Head of caudate nucleus (tissue), 42 donors: ENCODE measurements around the gene PDZD7.

Source experiments
- DNase-seq, 42 donors: peaks; one replicate each; pipeline versions ENCODE4 v3.0.0 to v3.0.0-alpha.2; 2020 to 2021; ENCODE audit warnings: mixed read lengths in 7 of 42
- intact Hi-C: fragments of 100-400 bp; cut with DNase I; formaldehyde crosslinking; loops from one replicate; pipeline ENCODE4 v1.15.0; 2022

The PDZD7 gene

GRCh38 chr10:101031128-101031795 lies at the start of gene PDZD7, which contains the start of gene SFXN3:
Gene PDZD7, minus strand, starts transcription at chr10:101031129. Its CDS starts 910 bp downstream, at chr10:101030219.
Gene SFXN3, plus strand, starts transcription at chr10:101031234. Its CDS starts 3,461 bp downstream, at chr10:101034695.
- peak; percentile 96 to 100 (median 99) for DNase-seq
- intact Hi-C loops = no loop called here

GRCh38 chr10:101079874-101080273 lies 48.9 kb upstream of the PDZD7 start:
- intact Hi-C loops = no loop called here
- no peak for DNase-seq

- DNase-seq = no peak
These were observed 45.7 kb upstream of the PDZD7 start for GRCh38 chr10:101076630-101077029.

GRCh38 chr10:101075775-101076174 lies 44.8 kb upstream of the PDZD7 start:
- intact Hi-C loops = no loop called here
- peak in 30 of 42 donors; percentile 13 to 78 (median 31) for DNase-seq

More at GRCh38 chr10:101076630-101077029, 45.7 kb upstream of the PDZD7 start:
- intact Hi-C loops = no loop called here

- intact Hi-C loops = no loop called here
- DNase-seq = no peak
These were observed 42.7 kb upstream of the PDZD7 start for GRCh38 chr10:101073631-101074030.

GRCh38 chr10:101072923-101073322 lies 42.0 kb upstream of the PDZD7 start:
- intact Hi-C loops = no loop called here
- DNase-seq = peak in 26 of 42 donors; percentile 6 to 80 (median 38)

GRCh38 chr10:101071885-101072433 lies 41.0 kb upstream of the PDZD7 start:
- intact Hi-C loops = no loop called here
- DNase-seq = no peak

GRCh38 chr10:101071267-101071884 lies 40.4 kb upstream of the PDZD7 start:
- intact Hi-C loops = no loop called here
- peak; percentile 50 to 96 (median 81) for DNase-seq

GRCh38 chr10:101070098-101070497 lies 39.2 kb upstream of the PDZD7 start:
- DNase-seq = peak in 5 of 42 donors; percentile 11 to 58 (median 30)
- intact Hi-C loops = no loop called here

- intact Hi-C loops = loop anchor here (10.0 kb wide), 1 partner anchor 55 kb away; no protein-coding TSS in a partner anchor
- no peak for DNase-seq
These were observed 38.5 kb upstream of the PDZD7 start for GRCh38 chr10:101069441-101069840.

GRCh38 chr10:101067356-101068083 lies 36.6 kb upstream of the PDZD7 start:
- intact Hi-C loops = loop anchor here (10.0 kb wide), 1 partner anchor 53 kb away; no protein-coding TSS in a partner anchor
- DNase-seq = peak in 41 of 42 donors; percentile 40 to 92 (median 77)

GRCh38 chr10:101066896-101067355 lies 36.0 kb upstream of the PDZD7 start:
- peak in 12 of 42 donors; percentile 14 to 53 (median 31) for DNase-seq
- intact Hi-C loops = loop anchor here (10.0 kb wide), 1 partner anchor 52 kb away; no protein-coding TSS in a partner anchor

- intact Hi-C loops = loop anchor here (10.0 kb wide), 1 partner anchor 52 kb away; no protein-coding TSS in a partner anchor
- peak in 36 of 42 donors; percentile 8 to 73 (median 45) for DNase-seq
These were observed 35.4 kb upstream of the PDZD7 start for GRCh38 chr10:101066146-101066895.

GRCh38 chr10:101065481-101066145 lies 34.7 kb upstream of the PDZD7 start:
- DNase-seq = no peak
- intact Hi-C loops = loop anchor here (10.0 kb wide), 1 partner anchor 51 kb away; no protein-coding TSS in a partner anchor

- intact Hi-C loops = loop anchor here (10.0 kb wide), 1 partner anchor 50 kb away; no protein-coding TSS in a partner anchor
- no peak for DNase-seq
These were observed 33.6 kb upstream of the PDZD7 start for GRCh38 chr10:101064415-101065030.

GRCh38 chr10:101063548-101064414 lies 32.9 kb upstream of the PDZD7 start:
- DNase-seq = no peak
- intact Hi-C loops = loop anchor here (10.0 kb wide), 1 partner anchor 49 kb away; no protein-coding TSS in a partner anchor
